NCI-H2196 treated with DMSO at 0.1 percent for 48 hours (cell line): ENCODE data around the gene HMBS.
"Not testable (repeated sequence)": the region's sequence is repeated elsewhere in the genome, so short reads cannot be mapped to it uniquely, and the experiment has no call there.

ENCODE experiments used
- DNase-seq: peaks from one replicate; lab custom pipeline; 2025; ENCODE audit not compliant: unreplicated experiment; lab: John Stamatoyannopoulos, UW

HMBS gene

GRCh38 chr11:119084663-119085436, at the start of gene HMBS:
Gene HMBS (plus strand): TSS chr11:119084881. CDS start chr11:119085034, 153 bp downstream.
- peak; percentile 82 for DNase-seq

- no peak for DNase-seq
Measured at GRCh38 chr11:119038884-119039283, 45.8 kb upstream of the HMBS start.

GRCh38 chr11:119039471-119039870, 45.2 kb upstream of the HMBS start:
- not testable (repeated sequence) for DNase-seq

DNA sequence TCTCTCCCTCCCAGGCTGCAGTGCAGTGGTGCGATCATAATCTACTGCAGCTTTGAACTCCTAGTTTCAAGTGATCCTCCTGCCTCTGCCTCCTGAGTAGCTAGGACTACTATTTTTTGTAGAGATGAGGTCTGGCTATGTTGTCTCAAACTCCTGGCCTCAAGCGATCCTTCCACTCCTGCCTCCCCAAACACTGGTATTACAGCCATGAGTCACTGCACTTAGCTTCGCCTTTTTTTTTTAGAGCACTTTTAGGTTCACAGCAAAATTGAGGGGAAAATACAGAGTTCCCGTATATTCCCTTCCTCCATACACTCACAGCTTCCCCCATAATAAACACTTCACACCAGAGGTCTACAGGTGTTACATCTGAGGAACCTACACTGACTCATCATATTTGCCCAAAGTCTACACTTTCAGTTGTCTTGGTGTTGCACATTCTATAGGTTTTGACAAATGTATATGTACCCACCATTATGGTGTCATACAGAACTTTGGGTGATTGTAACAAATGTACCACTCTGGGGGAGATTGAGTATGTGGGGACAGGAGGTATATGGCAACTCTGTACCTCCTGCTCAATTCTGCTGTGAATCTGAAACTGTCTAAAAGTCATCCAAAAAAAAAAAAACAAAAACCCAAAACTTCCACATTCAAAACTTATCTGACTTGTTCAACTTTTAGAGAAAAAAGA, 42.7 kb upstream of the HMBS start:
- no peak for DNase-seq

DNA sequence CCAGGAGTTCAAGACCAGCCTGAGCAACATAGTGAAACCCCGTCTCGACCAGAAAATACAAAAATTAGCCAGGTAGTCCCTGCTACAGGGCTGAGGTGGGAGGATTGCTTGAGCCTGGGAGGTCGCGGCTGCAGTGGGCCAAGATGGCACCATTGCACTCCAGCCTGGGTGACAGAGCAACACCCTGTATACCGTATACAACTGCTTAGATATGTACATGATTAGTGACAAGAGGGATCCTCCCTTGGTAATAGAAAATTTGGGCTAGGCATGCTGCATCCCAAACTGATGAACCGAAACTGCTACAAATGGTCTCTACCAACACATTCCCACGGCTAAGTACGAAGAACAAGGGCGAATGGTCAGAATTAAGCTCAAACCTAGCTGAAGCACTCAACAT, 41.8 kb upstream of the HMBS start:
- DNase-seq, result no peak

DNA sequence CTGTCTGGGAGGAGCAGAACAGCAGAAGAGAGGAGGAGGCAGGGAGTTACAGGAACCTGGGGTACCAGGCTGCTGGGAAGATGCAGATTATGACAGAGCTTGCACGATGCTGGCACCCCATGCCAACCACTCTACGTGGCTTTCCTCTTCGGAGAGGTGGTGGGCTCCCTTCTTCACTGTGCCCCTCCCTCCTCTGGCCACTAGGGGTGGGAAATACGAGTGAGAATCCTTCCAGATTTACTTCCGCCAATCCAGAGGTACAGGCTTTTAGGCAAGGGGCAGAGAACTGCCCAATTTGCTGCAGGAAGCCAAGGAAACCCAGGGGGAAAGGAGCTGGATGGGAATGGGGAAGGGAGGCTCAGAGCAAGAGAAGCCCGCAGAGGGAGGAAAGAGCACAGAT, 40.0 kb upstream of the HMBS start:
- no peak for DNase-seq

GRCh38 chr11:119046489-119046888, 38.2 kb upstream of the HMBS start:
- DNase-seq, result no peak

- DNase-seq, result no peak
Measured at GRCh38 chr11:119047205-119047604, 37.5 kb upstream of the HMBS start.

GRCh38 chr11:119048644-119049043, 36.0 kb upstream of the HMBS start:
- DNase-seq, result no peak

DNA sequence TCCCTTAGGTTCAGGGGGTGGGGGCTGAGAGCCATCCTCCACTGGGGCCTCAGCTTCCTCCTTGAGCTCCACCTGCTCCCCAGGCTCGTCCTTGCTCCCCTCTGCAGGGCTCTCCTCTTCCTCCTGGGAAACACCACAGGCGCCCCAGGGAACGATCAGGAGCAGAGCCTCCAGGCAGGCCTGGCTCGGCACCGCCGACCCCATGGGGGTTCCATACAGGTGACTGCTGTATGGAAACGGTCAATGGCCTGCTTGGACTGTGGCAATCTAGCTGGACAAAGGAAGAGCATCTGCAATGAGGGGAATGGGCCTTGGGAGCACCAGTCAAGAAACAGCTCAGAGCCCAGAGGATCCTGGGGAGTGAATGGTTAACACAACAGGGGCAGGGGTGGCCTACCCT, 35.6 kb upstream of the HMBS start:
- no peak for DNase-seq

DNA sequence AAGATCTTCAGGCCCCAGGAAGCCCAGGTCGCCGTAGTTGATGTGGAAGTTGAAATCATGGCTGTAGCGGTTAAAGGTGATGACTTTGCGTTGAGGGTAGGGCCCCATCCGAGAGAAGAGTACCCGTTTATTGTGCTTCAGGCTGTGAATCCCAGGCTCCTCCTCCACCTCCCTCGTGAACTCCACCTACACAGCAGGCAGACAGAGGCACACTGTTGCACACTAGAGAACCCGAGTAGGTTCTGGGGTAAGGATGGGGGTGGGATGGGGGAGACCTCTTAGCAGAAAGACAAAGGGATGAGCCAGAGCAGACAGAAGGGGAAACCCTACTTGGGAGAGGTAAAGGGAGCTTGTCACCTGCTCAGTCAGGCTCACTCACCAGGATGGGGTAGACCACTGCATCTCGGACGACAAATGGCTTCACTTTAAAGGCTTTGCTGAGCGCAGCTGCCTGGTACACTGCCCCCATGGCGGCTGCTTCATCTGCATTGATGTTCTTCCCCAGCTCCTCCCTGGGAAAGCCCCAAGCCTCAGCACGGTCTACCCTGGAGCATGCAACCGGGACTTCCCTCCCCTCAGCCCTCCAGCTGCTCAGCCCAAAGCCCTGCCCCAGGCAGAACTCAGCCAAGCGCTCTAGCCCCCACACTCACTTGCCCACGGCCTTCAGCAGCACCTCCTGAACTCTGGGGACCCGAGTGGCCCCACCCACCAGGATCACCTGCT, 33.1 kb upstream of the HMBS start:
- no peak for DNase-seq

- DNase-seq, result no peak
Measured at GRCh38 chr11:119052163-119052814, 32.4 kb upstream of the HMBS start.

DNA sequence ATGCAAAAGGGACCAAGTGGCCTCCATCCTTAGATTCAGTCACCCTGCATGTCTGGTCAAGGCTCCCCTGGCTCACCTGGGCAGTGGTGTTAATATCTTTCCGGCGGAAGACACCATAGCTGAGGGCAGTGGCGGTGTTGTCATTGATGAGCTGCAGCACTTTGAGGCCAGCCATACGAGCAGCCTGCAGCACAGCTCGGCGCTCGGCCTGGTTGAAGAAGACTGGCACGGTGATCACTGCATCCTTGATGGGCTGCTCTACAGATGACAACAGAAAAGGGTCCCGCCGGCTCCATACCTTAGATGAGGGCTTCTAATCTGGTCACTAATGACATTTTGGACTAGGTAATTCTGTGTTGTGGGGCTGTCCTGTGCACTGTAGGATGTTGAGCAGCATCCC, 30.3 kb upstream of the HMBS start:
- no peak for DNase-seq

GRCh38 chr11:119055901-119056300, 28.8 kb upstream of the HMBS start:
- no peak for DNase-seq

DNA sequence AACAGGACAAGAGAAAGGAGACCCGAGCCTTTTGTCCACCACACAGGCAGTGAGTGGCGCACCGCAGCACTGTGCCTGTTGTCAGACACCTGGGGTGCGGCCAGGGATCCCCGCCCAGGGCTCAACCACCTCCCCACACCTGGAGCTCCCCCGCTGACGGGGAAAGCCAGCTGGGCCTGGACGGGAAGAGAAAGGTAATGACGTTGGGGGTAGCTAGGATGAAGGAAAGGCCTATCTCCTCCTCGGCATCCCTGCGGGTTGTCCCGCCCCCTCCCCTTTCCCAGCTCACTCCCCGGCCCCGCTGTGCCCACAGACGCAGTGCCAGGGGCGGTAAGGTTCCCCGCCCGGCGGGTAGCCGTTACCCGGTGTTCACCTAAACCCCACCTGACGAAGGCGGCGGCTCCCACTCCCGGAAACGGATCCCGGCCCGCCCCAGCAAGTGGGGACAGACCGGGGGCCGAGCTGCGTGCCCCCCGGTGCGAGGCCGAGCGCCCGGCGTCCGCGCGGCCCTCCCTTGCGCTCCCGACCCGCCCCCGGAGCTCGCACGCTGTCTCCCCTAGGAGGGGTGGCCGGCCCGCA, 28.2 kb upstream of the HMBS start:
- no peak for DNase-seq

GRCh38 chr11:119057000-119057769, 27.5 kb upstream of the HMBS start, which contains the start of gene HYOU1:
Gene HYOU1 (minus strand): TSS chr11:119057205. CDS start chr11:119056160, 1,045 bp downstream.
- peak; percentile 95 for DNase-seq

GRCh38 chr11:119059128-119059527, 25.6 kb upstream of the HMBS start:
- DNase-seq, result not testable (repeated sequence)

GRCh38 chr11:119061256-119061655, 23.4 kb upstream of the HMBS start:
- DNase-seq, result no peak

DNA sequence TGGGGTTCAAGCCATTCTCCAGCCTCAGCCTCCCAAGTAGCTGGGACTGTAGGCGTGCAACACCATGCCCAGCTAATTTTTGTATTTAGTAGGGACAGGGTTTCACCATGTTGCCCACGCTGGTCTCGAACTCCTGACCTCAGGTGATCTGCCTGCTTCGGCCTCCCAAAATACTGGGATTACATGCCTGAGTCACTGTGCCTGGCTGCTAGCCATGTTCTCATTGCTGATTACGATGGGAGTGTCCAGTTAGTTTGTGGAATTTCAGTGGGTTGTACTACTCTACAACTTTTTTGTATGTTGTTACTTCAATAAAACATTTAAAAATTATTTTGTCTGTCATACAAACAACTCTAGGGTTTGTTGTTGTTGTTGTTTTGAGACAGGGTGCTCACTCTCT, 21.9 kb upstream of the HMBS start:
- no peak for DNase-seq

- no peak for DNase-seq
Measured at GRCh38 chr11:119065369-119065768, 19.3 kb upstream of the HMBS start.
